ENCODE data around the gene HYDIN.
"Not testable (repeated sequence)": the region's sequence is repeated elsewhere in the genome, so short reads cannot be mapped to it uniquely, and the experiment has no call there.

The HYDIN gene

DNA sequence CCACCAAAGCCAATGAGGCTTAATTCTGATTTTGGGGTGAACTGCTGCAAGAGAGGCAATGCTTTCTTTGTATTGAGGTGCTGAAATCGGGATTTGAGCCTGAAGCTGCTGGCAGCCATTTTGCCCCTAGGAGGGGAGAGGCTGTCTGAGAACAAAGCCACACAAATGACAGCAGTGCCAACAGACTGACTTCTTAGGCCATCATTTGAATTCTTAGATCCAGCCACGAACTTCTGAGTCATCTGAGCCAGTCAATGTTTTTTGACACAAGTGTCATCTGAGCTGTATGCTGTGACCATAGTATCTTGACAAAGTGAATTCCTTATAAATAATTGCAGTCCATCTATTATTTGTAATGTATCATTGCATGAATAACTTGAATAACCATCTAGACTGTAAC, 29.0 kb downstream of the HYDIN start:
- no peak for DNase-seq
- TF ChIP-seq POLR2A (IDR thresholded peaks at IDR 0.05; ENCODE audit: low read length) (no peak), GATA1 (IDR thresholded peaks at IDR 0.05; ENCODE audit: low read depth, low read length) (no peak)

DNA sequence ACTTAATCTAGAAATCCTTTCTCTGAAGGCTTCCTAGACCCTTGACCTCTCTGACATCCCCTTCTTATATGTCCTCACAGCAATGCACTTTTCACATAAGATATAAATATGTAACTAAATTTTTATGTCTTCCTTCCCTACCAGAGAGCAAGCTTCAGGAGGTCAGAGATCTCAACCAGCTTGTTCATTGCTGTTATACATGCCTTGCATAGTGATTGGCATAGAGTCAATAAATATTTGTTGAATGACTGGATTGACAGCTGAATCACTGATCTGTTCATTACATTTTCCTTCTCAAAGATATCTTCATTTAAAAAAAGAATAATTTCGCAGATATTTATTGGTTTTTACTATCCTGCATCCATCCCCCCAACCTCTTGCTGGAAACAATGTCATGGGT, 29.5 kb downstream of the HYDIN start:
- TF ChIP-seq GATA1 (IDR thresholded peaks at IDR 0.05; ENCODE audit: low read depth, low read length) (no peak), POLR2A (IDR thresholded peaks at IDR 0.05; ENCODE audit: low read length) (no peak)

DNA sequence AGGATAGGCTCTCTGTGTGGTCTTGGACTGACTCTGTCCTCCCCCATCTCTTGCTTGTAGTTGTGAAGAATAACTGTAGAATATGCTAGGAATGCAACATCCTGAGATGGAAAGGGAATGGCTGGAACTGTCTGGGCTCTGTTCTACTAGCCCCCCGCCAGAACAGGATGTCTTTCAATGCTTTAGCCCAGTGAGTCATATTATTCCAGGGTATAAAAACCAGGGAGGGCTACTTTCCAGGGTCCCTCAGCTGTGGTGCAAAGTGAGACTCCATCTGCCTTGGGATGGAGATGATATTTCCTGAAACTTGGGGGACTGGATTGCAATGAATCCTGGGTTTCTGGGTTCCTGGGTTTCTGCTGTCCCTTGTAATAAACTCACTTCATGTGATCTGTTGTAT, 32.1 kb downstream of the HYDIN start:
- no peak for DNase-seq
- no peak for TF ChIP-seq POLR2A (IDR thresholded peaks at IDR 0.05; ENCODE audit: low read length)
- TF ChIP-seq GATA1 (IDR thresholded peaks at IDR 0.05; ENCODE audit: low read depth, low read length): no peak

More for the DNA sequence above, 29.5 kb downstream of the HYDIN start:
- DNase-seq: no peak

DNA sequence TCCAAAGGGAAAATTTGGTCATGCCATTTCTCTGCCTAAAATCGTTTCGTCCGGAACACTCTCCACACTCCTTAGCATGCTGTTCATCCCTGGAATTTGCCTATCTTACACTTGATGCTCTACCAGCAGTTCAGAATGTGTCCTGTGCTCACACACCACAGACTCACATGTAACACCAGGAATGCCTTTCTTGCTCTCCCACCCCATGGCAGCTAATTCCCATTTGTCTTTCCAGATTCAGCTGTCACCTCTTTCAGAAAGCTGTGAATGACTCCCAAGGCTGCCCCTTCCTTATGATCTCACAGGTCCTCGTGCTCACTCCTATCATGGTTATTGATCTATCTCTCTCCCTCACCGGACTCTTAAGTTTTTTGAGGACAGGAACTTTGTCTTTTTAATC, 38.1 kb downstream of the HYDIN start:
- no peak for TF ChIP-seq GATA1 (IDR thresholded peaks at IDR 0.05; ENCODE audit: low read depth, low read length)
- TF ChIP-seq POLR2A (IDR thresholded peaks at IDR 0.05; ENCODE audit: low read length): no peak
- no peak for DNase-seq

DNA sequence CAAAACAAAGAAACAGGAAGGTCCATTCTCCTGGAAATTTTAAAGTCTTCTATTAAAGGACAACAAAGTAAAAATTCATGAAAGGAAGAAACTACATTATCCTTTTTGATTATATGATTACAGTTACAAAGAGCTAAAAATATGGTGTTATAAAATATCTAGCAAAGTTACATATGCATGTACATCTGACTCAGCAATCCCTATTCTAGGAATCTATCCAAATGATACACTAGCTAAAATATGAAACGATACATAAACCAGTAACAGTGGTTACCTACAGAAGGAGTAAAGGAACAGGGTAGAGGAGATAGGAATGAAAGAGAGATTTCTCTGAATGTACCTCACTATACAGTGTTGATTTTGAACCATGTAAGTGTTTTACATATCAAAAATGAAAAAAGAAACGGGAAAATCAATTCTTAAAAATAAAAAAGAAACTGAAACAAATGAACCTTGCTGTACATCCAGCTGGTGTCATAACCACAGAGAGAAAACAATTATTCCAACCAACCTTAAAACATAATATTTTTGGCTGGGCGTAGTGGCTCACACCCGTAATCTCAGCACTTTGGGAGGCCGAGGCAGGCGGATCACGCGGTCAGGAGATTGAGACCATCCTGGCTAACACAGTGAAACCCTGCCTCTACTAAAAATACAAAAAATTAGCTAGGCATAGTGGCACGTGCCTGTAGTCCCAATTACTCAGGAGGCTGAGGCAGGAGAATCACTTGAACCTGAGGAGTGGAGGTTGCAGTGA, 41.4 kb downstream of the HYDIN start:
- TF ChIP-seq GATA1 (IDR thresholded peaks at IDR 0.05; ENCODE audit: low read depth, low read length) (no peak), POLR2A (IDR thresholded peaks at IDR 0.05; ENCODE audit: low read length) (no peak)
- DNase-seq: no peak

DNA sequence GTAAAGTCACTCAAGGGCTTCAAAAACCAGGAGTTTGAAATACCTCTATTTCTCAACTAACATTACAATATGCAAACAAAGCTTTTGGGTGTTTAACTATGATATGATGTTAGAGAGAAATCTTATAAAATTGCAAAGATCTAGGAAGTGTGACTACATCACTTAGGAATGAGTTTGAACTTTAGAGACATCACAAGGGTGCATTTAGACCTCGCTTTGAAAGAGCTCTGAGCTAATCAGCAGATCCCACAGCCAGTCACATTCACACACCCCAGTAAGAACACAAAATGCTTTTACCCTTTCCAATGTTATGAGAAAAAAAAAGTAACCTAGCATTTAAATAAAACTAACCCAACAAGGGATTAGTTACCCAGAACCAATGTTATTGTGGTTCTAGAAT, 45.2 kb downstream of the HYDIN start:
- no peak for DNase-seq
- TF ChIP-seq GATA1 (IDR thresholded peaks at IDR 0.05; ENCODE audit: low read depth, low read length): no peak
- no peak for TF ChIP-seq POLR2A (IDR thresholded peaks at IDR 0.05; ENCODE audit: low read length)

DNA sequence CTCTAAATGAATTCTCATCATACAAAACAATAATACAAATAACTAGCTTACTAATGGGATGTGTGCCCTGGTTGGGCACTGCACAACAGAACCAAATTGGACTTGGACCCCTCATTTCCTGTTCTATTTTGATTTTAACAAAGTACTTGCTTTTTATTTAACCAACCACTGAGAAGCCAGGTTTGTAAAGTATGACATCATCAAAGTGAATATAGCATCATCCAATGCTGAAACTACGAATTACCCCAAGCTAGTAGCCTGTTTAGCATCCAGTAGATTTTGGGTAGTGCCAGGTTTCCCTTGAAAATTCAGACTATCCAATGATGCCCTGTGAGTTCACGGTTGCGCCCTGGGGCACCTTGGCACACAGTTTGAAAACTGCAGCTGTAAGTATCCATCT, 51.0 kb downstream of the HYDIN start:
- no peak for TF ChIP-seq GATA1 (IDR thresholded peaks at IDR 0.05; ENCODE audit: low read depth, low read length)
- no peak for TF ChIP-seq POLR2A (IDR thresholded peaks at IDR 0.05; ENCODE audit: low read length)
- DNase-seq: no peak

DNA sequence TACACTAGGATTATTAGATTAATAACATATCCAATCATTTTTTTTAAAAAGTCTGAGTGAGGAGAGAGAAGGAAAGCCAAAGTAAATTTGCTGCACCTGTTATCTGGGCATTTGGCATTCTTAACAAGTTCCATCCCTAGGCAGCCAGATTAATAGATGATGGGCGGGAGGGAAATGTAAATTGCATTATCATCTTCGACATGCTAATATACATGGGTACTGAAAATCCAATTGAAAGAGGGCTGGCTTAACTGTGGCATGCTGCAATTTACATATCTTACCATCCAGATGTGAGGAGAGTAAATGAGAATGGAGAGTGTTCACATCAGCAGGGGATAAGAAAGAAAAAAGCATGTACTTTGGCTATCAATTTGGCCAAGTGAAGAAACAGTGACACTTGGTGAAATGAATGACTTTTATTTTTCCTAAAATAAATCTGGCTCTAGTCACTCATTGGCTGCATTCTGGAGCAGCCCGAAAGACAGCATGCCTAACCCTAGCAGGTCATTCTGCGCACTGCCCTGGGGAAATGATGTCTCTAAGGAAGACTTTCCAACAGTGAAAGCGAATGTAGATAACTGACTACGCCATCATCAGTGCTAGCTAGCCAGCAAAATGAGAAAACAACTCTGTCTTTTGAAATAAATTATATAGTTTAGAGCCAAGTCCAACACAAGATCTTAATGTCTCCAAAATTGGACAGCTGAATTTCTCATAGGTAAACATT, 57.9 kb downstream of the HYDIN start:
- no peak for DNase-seq
- TF ChIP-seq GATA1 (IDR thresholded peaks at IDR 0.05; ENCODE audit: low read depth, low read length): no peak
- no peak for TF ChIP-seq POLR2A (IDR thresholded peaks at IDR 0.05; ENCODE audit: low read length)

DNA sequence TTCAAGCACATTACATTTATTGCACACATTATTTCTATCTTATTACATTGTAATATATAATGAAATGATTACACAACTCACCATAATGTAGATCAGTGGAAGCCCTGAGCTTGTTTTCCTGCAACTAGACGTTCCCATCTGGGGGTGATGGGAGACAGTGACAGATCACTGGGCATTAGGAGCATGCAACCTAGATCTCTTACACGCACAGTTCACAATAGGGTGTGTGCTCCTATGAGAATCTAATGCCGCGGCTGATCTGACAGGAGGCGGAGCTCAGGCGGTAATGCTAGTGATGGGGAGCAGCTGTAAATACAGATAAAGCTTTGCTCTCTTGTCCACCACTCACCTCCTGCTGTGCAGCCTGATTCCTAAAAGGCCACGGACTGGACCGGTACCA, 69.5 kb downstream of the HYDIN start:
- DNase-seq: not testable (repeated sequence)

DNA sequence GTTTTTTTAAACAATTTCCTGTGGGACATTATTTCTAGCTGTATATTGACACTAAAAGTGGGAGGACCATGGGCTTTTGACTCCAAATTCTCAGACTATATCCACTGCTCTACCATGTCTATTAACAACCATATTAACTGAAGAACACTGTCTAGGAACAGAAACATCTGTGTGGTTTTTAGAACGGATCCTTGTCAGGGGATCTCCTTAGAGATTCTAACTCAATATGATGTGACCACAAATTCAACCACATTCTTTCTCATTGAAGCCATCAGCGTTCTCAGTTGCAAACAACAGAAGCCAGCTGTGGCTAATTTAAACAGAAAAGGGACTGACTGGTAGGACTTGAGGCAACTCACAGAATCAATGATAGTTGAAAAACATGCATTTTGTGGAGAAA, 73.2 kb downstream of the HYDIN start:
- not testable (repeated sequence) for DNase-seq

DNA sequence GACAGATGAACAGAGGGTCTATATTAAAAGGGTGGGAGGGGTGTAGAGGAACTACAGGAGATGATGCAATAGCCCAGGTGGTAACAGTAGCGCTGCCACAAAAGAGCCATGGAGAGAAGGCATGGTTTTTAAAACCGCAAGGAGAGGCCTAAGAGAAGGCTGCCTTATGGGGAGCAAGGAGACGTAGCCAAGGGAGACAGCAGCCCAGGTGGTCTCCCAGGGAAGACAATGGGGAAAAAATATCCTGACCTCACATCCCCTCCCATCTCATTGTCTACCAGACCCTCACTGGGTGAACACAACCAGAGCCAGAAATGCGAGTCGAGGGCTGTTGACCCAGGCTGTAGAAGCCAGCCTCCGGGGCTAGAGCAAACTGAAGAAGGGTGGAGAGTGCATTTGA, 77.2 kb downstream of the HYDIN start:
- not testable (repeated sequence) for DNase-seq

DNA sequence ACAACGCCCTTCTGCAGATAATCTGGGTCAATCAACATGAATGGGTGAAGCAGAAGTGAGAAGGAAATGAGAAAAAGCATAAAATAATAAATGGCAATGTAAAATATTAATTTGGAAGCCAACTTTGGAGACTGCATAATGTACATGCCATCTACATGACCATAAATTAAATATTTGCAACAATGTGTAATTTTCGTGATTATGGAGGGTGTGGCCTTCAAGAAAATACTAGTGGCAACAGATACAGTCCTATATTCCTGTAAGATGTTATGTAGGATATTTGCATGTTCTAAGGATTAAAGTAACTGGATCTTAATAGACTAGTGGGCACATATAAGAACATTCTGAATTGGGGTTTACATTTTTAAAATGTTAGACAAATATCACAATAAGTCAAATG, 78.9 kb downstream of the HYDIN start:
- not testable (repeated sequence) for DNase-seq

DNA sequence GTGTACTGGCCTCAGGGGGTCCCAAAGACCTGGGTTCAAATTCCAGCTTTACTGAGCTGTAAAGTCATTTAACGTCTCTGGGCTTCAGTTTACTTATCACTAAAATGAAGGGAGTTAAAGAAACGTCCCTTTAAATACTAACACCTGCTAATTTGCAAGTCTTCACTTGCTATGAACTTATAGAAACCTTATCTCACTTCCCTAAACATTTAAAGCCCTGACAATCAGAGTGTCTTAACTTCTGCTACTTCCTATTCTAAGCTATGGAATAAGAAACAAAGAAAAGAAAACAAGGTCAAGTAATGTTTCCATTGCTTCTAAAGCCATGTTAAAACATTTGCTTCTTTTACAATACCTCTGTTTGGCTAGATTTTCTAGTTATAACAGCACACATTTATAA, 87.3 kb downstream of the HYDIN start:
- DNase-seq: not testable (repeated sequence)

DNA sequence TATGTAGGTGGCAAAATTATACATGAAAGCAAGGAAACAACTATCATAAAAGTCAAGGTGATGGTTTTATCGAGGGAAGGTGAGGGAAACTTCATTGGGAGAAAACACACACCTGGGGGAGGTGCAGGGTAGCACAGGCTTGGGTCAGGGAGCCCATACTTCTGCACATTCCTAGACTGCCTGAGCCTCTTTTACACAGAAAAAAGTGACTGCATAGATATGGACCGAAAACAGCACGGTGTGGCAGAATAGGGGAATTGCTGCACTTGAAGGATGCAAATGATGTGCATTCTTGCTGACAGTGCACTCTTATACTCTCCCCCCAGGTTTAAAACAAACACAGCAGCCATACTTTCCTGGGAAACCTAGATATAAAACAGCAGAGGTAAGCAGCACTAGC, 120.0 kb downstream of the HYDIN start:
- DNase-seq: not testable (repeated sequence)

DNA sequence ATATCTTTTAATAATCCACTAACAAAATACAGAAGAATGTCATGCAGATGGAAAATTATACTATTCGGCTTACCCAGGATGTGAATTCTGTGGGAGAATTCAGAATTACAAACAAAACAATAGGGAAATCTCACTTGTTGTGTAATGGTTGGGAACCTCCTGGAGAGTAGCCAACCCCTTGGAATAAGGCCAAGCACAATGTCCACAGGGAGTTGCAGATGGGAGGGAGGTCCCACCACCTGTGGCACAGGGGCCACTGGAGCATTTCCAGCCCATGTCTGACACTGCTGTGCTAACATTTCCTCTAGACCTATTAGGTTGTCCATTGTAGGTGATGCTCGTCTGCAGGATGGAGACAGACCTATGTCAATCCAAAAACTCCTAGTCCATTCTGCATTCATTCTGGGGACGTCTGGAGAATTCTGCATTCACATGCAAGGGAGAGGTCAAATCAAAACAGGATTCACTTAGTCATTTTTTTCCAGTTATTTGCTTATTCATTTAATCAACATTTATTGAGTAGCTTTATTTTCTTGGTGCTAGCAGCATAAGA, 120.8 kb downstream of the HYDIN start:
- not testable (repeated sequence) for DNase-seq

DNA sequence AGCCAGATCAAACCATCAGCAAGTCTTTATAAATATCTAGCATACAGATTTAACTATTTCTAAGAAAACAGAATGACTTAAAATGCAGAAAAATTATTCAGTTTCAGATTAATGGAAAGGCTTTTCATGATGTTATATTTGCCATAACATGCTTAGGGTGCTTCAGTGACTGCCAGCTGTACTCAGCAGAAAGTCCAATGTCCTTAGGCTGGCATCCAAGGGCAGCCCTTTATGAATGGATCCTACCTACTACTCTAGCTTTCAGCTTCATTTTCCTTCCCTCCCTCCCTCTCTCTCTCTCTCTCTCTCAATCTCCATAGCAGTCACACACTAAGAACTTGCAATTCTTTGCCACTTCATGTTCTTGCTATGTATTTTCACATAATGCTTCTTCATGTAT, 124.6 kb downstream of the HYDIN start:
- DNase-seq: not testable (repeated sequence)

DNA sequence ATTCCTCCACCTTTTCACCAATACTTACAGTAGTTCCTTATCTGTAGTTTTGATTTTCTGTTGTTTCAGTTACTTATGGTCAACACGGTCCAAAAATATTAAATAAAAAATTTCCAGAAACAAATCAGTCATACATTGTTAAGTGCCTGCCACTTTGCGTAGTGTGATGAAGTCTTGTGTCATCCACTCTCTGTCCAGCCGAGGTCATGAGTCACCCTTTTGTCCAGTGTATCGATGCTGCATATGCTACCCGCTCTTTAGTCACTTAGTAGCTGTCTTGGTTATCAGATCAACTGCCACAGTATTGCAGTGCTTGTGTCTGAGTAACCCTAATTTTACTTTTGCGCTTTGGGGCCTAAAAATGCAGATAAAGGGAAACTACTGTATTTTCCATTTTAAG, 146.9 kb downstream of the HYDIN start:
- not testable (repeated sequence) for DNase-seq

DNA sequence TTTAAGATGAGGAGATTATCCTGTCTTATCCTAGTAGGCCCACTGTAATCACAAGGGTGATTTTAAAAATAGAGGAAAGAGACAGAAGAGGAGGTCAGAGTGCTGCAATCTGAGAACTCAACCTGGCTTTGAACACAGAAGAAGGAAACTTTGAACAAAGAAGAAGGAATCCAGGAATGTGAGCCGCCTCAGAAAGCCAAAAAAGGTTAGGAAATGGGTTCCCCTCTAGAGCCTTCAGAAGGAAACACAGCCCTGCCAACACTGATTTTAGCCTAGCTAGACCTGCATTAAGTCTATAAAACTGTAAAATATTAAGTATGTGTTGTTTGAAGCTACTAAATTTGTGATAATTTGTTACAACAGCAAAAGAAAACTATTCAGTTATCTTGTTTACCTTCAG, 149.7 kb downstream of the HYDIN start:
- not testable (repeated sequence) for DNase-seq

DNA sequence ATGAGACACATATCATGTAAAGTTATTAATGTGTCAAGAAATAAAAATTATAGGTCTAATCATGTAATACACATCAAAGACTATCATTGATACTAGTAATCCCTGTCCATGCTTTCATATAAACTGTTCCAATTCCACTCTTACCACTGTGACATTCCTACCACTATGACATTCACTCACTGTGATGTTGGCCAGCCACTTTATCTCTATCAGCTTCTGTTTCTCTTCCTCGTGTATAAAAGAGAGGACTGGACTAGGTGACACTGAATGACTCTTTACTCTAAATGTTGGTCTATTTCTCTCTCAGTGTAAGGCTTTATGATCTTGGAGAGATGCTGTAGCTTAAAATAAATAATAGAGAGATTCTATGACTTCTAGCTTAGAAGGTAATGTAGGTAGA, 150.3 kb downstream of the HYDIN start:
- not testable (repeated sequence) for DNase-seq

DNA sequence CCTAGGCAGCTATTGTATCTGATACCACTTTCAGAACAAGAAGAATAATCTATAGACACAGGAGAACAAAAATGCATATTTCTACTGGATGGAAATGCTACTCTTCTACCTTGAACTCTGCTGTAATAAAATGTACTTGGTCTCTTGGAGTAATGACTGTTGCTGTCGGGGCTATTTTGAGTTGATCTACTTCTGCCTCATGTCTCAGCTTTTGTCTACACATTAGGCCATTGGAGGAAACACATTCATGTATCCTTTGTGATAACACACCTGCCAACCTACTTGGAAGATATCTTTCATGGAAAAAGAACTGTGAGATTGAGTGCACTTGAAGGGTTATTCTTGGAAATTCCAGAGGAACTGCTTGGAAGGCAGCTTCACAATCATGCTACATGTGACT, 159.9 kb downstream of the HYDIN start:
- DNase-seq: not testable (repeated sequence)

DNA sequence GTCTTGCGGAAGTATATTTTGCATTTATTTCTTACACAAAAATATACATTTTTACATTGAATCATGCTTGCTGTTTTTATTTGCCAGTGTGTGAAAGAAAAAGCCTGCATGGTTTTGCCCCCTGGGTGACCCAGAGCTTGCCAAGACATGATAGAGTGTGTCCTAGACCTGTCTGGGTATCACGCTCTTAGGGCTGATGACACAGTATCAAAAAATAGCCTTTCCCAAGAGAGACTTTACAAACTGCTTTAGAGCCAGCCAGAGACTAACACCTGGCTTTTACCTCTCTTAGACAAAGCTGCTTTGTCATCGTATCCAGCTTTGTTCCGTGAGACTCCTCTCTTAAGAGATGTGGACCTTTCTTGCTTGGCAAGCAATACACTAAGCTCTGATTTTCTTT, 160.7 kb downstream of the HYDIN start:
- not testable (repeated sequence) for DNase-seq

Data from erythroblast (primary cell).